Measurements from ENCODE around the gene KLRC2. TPM values are rescaled to one million over a fixed set of nuclear protein-coding genes. Genes with fewer than 3 reads are reported as not detected.
"Not testable (repeated sequence)": the region's sequence is repeated elsewhere in the genome, so short reads cannot be mapped to it uniquely, and the experiment has no call there.

Gene KLRC2
- total and polyA plus RNA-seq, 5 donors, result 0.07 TPM; not detected in 4

DNA sequence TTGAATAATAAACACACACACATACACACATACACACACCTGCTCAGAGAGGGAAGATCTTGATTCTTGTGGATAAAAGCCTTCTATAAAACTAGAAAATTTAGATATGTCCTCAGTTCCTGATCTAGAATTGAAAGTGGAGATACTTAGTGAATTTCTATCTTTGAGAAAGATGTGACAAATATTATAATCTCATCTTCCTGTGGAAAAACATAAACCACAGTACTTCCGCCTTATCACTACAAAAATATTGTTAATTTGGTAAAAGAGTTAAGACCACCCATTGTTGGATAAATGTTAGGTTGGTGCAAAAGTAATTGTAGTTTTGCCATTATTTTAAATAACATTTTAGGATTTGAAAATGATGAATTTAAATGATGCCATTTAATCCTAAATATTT lies 45.9 kb downstream of the KLRC2 start, which contains the start of gene KLRK1:
Gene KLRK1 (minus strand): TSS at position 138 of the 400 bp plus-strand sequence. CDS start 1,231 bp downstream, outside the sequence.
- 64% methylated on average over 1 of the region's 1 CpG for WGBS
- no peak for ATAC-seq
- Histone ChIP-seq H3K27me3 (ENCODE audit: control insufficient read depth, insufficient read depth) (no peaks in the 10 kb centered on the region), H3K9me3 (ENCODE audit: control insufficient read depth, low read length) (no peaks in the 10 kb centered on the region), H3K27ac (ENCODE audit: low read length) (no peak within 1 kb of the TSS), H3K4me3 (ENCODE audit: low read length) (no peak within 1 kb of the TSS), H3K4me1 (ENCODE audit: control insufficient read depth, insufficient read depth, low read length) (no peaks in the 10 kb centered on the region)
- no peak for DNase-seq
- intact Hi-C loops (cut with DNase I), result no loop called here

DNA sequence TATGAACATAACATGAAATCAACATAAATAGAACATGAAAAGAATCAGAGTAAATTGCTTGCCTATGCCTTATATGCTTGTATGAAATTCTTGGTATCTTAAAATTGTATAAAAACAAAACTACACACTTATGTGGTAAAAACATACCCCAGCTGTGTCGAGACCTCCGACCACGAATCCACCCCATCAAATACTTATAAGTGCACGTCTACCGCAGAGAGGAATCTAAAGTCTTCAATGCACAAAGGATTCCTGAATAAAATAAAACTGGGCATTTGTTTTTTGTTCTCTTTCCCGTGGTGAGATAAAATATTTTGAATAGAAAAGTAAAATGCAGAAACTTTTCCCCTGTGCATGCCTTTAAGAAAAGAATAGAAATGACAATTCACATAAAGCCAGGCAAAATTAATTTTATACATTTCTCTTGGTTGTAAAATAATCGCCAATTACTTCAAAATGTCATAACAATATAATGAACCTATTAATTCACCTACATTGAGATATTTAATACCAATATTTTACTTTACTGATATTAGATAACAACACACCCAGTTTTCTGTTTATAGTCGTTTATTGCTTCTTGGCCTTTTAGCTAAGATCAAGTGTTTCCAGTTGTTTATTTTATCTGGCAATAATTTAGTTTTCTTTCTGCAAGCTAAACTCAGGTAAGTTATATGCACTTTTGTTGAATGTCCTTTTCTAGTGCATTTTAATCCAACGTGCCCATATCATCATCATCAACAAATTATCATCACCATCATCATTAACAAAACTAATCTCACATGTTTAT lies 47.0 kb downstream of the KLRC2 start:
- H3K9me3 ChIP-seq (ENCODE audit: control insufficient read depth, low read length), result no peaks in the 10 kb centered on the region
- no peak overlapping the region for H3K4me3 ChIP-seq (ENCODE audit: low read length)
- H3K4me1 ChIP-seq (ENCODE audit: control insufficient read depth, insufficient read depth, low read length), result no peaks in the 10 kb centered on the region
- H3K27ac ChIP-seq (ENCODE audit: low read length), result no peak overlapping the region
- intact Hi-C loops (cut with DNase I), result no loop called here
- ATAC-seq, result no peak
- no peaks in the 10 kb centered on the region for H3K27me3 ChIP-seq (ENCODE audit: control insufficient read depth, insufficient read depth)
- DNase-seq, result no peak
- WGBS, result 76% methylated on average over 9 of the region's 9 CpGs

DNA sequence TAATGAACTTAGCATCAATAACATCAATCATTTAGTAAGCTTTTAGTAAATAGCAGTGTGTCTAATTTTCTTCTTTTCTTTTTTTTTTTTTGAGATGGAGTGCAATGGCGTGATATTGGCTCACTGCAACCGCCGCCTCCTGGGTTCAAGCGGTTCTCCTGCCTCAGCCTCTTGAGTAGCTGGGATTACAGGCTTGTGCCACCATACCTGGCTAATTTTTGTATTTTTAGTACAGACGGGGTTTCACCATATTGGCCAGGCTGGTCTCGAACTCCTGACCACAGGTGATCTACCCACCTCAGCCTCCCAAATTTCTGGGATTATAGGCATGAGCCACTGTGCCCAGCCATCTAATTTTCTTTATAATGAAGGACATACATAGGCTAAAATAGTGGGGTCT lies 48.3 kb downstream of the KLRC2 start:
- H3K9me3 ChIP-seq (ENCODE audit: control insufficient read depth, low read length); H3K27ac ChIP-seq (ENCODE audit: low read length); H3K27me3 ChIP-seq (ENCODE audit: control insufficient read depth, insufficient read depth); H3K4me1 ChIP-seq (ENCODE audit: control insufficient read depth, insufficient read depth, low read length); intact Hi-C loops (cut with DNase I); H3K4me3 ChIP-seq (ENCODE audit: low read length); ATAC-seq; DNase-seq: not testable (repeated sequence)
- 93% methylated on average over 6 of the region's 6 CpGs for WGBS

DNA sequence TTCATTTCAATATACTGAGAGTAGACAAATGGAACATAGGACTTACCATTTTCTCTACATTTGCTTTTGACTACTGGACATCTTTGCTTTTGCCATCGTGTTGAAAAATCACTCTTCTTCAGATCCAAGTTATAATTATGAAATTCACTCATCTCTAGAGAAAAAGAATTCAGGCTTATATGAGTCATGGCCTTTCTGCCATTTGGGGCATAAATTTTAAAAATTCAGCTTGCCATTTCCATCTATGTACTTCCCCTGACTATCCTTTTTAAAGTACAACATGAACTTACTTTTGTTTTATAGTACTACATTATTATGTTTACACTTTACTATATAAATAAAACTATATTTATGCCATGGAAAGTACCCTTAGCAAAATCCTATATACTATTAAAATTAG lies 49.0 kb downstream of the KLRC2 start:
- 57% methylated on average over 1 of the region's 1 CpG for WGBS
- intact Hi-C loops (cut with DNase I), result no loop called here
- no peaks in the 10 kb centered on the region for H3K4me1 ChIP-seq (ENCODE audit: control insufficient read depth, insufficient read depth, low read length)
- H3K9me3 ChIP-seq (ENCODE audit: control insufficient read depth, low read length), result no peaks in the 10 kb centered on the region
- H3K4me3 ChIP-seq (ENCODE audit: low read length), result no peak overlapping the region
- H3K27ac ChIP-seq (ENCODE audit: low read length), result no peak overlapping the region
- DNase-seq, result no peak
- no peaks in the 10 kb centered on the region for H3K27me3 ChIP-seq (ENCODE audit: control insufficient read depth, insufficient read depth)
- ATAC-seq, result no peak

DNA sequence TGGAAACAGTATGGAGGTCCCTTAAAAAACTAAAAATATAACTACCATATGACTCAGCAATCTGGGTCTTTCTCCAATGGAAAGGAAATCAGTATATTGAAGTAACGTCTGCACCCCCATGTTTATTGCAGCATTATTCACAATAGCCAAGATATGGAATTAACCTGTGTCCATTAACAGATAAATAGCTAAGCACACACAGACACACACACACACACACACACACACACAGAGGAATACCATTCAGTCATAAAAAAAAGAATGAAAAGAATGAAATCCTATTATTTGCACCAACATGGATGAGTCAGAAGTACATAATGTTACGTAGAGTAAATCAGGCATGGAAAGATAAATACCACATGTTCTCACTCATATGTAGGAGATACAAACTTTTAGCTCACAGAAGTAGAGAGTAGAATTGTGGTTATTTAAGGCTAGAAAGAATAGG lies 50.6 kb downstream of the KLRC2 start:
- ATAC-seq (no peak), DNase-seq (no peak)
- H3K27ac ChIP-seq (ENCODE audit: low read length), result no peak overlapping the region
- no peaks in the 10 kb centered on the region for H3K4me1 ChIP-seq (ENCODE audit: control insufficient read depth, insufficient read depth, low read length)
- intact Hi-C loops (cut with DNase I), result no loop called here
- H3K4me3 ChIP-seq (ENCODE audit: low read length), result no peak overlapping the region
- no peaks in the 10 kb centered on the region for H3K27me3 ChIP-seq (ENCODE audit: control insufficient read depth, insufficient read depth)
- H3K9me3 ChIP-seq (ENCODE audit: control insufficient read depth, low read length), result no peaks in the 10 kb centered on the region
- WGBS, result 60% methylated on average over 2 of the region's 2 CpGs

DNA sequence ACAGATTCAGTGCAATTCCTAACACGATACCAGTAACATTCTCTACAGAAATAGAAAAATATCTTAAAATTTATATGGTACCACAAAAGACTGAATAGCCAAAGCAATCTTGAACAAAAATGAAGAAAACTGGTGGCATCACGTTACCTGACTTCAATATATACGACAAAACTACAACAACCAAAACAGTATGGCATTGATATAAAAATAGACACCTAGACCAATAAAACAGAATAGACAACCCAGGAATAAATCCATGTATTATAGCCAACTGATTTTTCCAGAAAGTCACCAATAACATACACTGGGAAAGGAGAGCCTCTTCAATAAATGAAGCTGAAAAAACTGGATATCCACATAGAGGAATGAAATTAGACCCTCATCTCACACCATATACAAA lies 51.6 kb downstream of the KLRC2 start:
- DNase-seq (no peak), ATAC-seq (no peak)
- Histone ChIP-seq H3K4me3 (ENCODE audit: low read length) (no peak overlapping the region), H3K4me1 (ENCODE audit: control insufficient read depth, insufficient read depth, low read length) (no peaks in the 10 kb centered on the region), H3K27ac (ENCODE audit: low read length) (no peak overlapping the region), H3K27me3 (ENCODE audit: control insufficient read depth, insufficient read depth) (no peaks in the 10 kb centered on the region), H3K9me3 (ENCODE audit: control insufficient read depth, low read length) (no peaks in the 10 kb centered on the region)
- intact Hi-C loops (cut with DNase I), result no loop called here
- WGBS, result 89% methylated on average over 3 of the region's 3 CpGs

DNA sequence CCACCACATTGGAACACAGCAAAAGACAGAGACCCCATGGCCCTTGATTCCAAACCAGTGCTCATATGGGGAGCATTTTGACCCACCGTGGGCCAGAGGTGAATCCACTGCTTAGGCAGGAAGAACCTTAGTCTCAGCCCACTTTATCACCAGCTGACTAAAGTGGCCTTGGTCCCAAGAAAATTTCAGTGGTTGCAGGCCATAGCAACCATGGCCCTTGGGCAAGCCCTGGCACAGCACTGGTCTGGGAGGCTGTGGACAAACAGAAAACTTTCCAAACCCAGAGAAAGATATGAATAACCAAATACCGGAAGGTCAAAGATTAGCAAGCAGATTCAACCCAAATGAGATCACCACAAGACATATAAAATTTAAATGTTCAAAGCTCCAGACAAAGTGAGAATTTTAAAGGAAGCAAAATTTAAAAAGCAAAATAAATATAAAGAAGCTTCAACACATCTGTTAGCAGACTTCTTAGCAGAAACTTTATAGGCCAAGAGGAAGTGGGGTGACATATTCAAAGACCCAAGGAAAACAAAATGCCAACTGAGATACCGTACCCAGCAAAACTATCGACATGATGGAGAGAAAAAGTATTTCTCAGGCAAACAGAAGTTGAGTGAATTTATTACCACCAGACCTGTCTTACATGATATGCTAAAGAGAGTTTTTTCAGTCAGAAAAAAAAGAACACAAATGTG lies 53.7 kb downstream of the KLRC2 start:
- no peak for ATAC-seq
- DNase-seq, result no peak
- Histone ChIP-seq H3K9me3 (ENCODE audit: control insufficient read depth, low read length) (no peaks in the 10 kb centered on the region), H3K27ac (ENCODE audit: low read length) (no peak overlapping the region), H3K4me3 (ENCODE audit: low read length) (no peak overlapping the region), H3K4me1 (ENCODE audit: control insufficient read depth, insufficient read depth, low read length) (no peaks in the 10 kb centered on the region), H3K27me3 (ENCODE audit: control insufficient read depth, insufficient read depth) (no peaks in the 10 kb centered on the region)
- intact Hi-C loops (cut with DNase I), result no loop called here
- WGBS, result 91% methylated on average over 4 of the region's 4 CpGs

Other genes starting within 250 kb of the KLRC2 start
- 100 to 1,000 TPM; 212 to 302 (median 279) TPM for gene GABARAPL1, start 223.1 kb downstream of the KLRC2 start, total RNA-seq
- gene GABARAPL1, start 223.1 kb downstream of the KLRC2 start, polyA plus RNA-seq, result 208 TPM
- 1 to 10 TPM; 1.8 to 3.3 (median 2.9) TPM for gene KLRD1, start 128.1 kb downstream of the KLRC2 start, total RNA-seq
- gene KLRD1, start 128.1 kb downstream of the KLRC2 start, polyA plus RNA-seq, result 0.75 TPM
- under 1 TPM; 0.39 to 0.97 (median 0.75) TPM for gene KLRK1, start 46.0 kb downstream of the KLRC2 start, total RNA-seq
- 0.59 TPM for gene KLRK1, start 46.0 kb downstream of the KLRC2 start, polyA plus RNA-seq
- gene KLRC4, start 26.3 kb downstream of the KLRC2 start, total RNA-seq, result not detected
- not detected for gene KLRC4, start 26.3 kb downstream of the KLRC2 start, polyA plus RNA-seq
- gene KLRC3, start 15.4 kb downstream of the KLRC2 start, total RNA-seq, result not detected
- not detected for gene KLRC3, start 15.4 kb downstream of the KLRC2 start, polyA plus RNA-seq
- under 1 TPM in 1 of 4 donors, not detected in 3; 0.40 TPM for gene KLRC1, start 17.4 kb upstream of the KLRC2 start, total RNA-seq
- gene KLRC1, start 17.4 kb upstream of the KLRC2 start, polyA plus RNA-seq, result 0.23 TPM
- 1 to 10 TPM in 1 of 4 donors, under 1 TPM in 3; 0.29 to 1.3 (median 0.40) TPM for gene EIF2S3B, start 69.9 kb upstream of the KLRC2 start, total RNA-seq
- gene EIF2S3B, start 69.9 kb upstream of the KLRC2 start, polyA plus RNA-seq, result 0.70 TPM
- gene MAGOHB, start 177.6 kb upstream of the KLRC2 start, total RNA-seq, result 10 to 100 TPM; 12.8 to 17.4 (median 14.0) TPM
- 16.4 TPM for gene MAGOHB, start 177.6 kb upstream of the KLRC2 start, polyA plus RNA-seq
- gene STYK1, start 238.0 kb upstream of the KLRC2 start, total RNA-seq, result under 1 TPM in 1 of 4 donors, not detected in 3; 0.09 TPM
- 0.02 TPM for gene STYK1, start 238.0 kb upstream of the KLRC2 start, polyA plus RNA-seq